Caco-2 (cell line): ENCODE data around the gene APEH. TPM values are rescaled to one million over a fixed set of nuclear protein-coding genes. Genes with fewer than 3 reads are reported as not detected.

Experiments used
- BruUV-seq: library from RNA; stranded (reverse); fragments of 400-500 nt; replicated peaks from 2 replicates; lab custom pipeline; 2021; lab: Mats Ljungman, UMichigan
- CTCF ChIA-PET: fragments of 300-600 bp; sonication (Branson Sonifier 250); formaldehyde crosslinking; loops from one replicate; lab custom pipeline; 2022; ENCODE audit warnings: antibody characterized with exemption; lab: Charles Lee
- POLR2A ChIA-PET: fragments of 300-600 bp; sonication (Branson Sonifier 250); formaldehyde crosslinking; loops from one replicate; lab custom pipeline; 2022; ENCODE audit warnings: antibody characterized with exemption; lab: Charles Lee
- DNase-seq, 2 experiments: peaks; one replicate each; pipeline versions ENCODE4 v3.0.0 to v3.0.0-alpha.2; 2020 to 2022
- H3K27me3 ChIP-seq: replicated peaks from 2 replicates; pipeline ENCODE4 v1.6.0; 2011; ENCODE audit warnings: low read length; ENCODE audit not compliant: control insufficient read depth, insufficient read depth
- H3K36me3 ChIP-seq: 2 replicates; pipeline ENCODE4 v1.5.1; 2011; ENCODE audit warnings: low read length; ENCODE audit not compliant: control insufficient read depth, insufficient read depth
- H3K4me1 ChIP-seq: fragments of 250-450 bp; sonication (Bioruptor Pico); 2 replicates; pipeline ENCODE4 v1.5.1; 2020; ENCODE audit warnings: mild to moderate bottlenecking
- H3K4me3 ChIP-seq: 2 replicates; pipeline ENCODE4 v1.5.1; 2011; ENCODE audit warnings: low read depth, mild to moderate bottlenecking, control low read depth, low read length
- H3K9me3 ChIP-seq: fragments of 250-450 bp; sonication (Bioruptor Pico); 2 replicates; pipeline ENCODE4 v1.5.1; 2020; ENCODE audit warnings: mild to moderate bottlenecking, moderate library complexity
- H3K27ac Mint-ChIP-seq: one replicate; pipeline ENCODE4 v1.8.0; 2022; ENCODE audit warnings: mixed read lengths; ENCODE audit not compliant: unreplicated experiment
- H3K27me3 Mint-ChIP-seq: one replicate; pipeline ENCODE4 v1.8.0; 2022; ENCODE audit warnings: mixed read lengths; ENCODE audit not compliant: insufficient read depth, unreplicated experiment
- H3K36me3 Mint-ChIP-seq: one replicate; pipeline ENCODE4 v1.8.0; 2022; ENCODE audit warnings: mild to moderate bottlenecking, mixed read lengths; ENCODE audit not compliant: insufficient read depth, unreplicated experiment
- H3K4me1 Mint-ChIP-seq: one replicate; pipeline ENCODE4 v1.8.0; 2022; ENCODE audit warnings: low read depth, mixed read lengths; ENCODE audit not compliant: unreplicated experiment
- H3K4me3 Mint-ChIP-seq: one replicate; pipeline ENCODE4 v1.8.0; 2022; ENCODE audit warnings: mild to moderate bottlenecking, moderate library complexity, mixed read lengths; ENCODE audit not compliant: unreplicated experiment
- H3K9me3 Mint-ChIP-seq: one replicate; pipeline ENCODE4 v1.8.0; 2022; ENCODE audit warnings: mixed read lengths; ENCODE audit not compliant: unreplicated experiment
- intact Hi-C: fragments of 100-400 bp; cut with micrococcal nuclease; formaldehyde crosslinking; loops from one replicate; pipeline ENCODE4 v1.10.0; 2022; ENCODE audit not compliant: unreplicated experiment
- total RNA-seq: library from RNA; stranded (reverse); gene quantifications from 2 replicates; pipeline ENCODE4 v1.2.3, GENCODE V29; 2022
- TF ChIP-seq, protein P1 (sequence below), 2 experiments: fragments of 200-600 bp in 1 of 2; IDR thresholded peaks; 1 replicate in 1 of 2; 2 replicates in 1 of 2; pipeline versions ENCODE4 v1.5.1 to v1.8.0; 2011 to 2022; ENCODE audit warnings: antibody characterized with exemption in 1 of 2, control low read depth in 1 of 2, inconsistent platforms in 1 of 2, low read depth in 1 of 2, low read length in 1 of 2, mild to moderate bottlenecking in 1 of 2, moderate library complexity in 1 of 2; ENCODE audit not compliant: insufficient read depth in 1 of 2, severe bottlenecking in 1 of 2, unreplicated experiment in 1 of 2

The APEH gene
- total RNA-seq, 1 experiment from 2014 or later: 236 TPM

DNA sequence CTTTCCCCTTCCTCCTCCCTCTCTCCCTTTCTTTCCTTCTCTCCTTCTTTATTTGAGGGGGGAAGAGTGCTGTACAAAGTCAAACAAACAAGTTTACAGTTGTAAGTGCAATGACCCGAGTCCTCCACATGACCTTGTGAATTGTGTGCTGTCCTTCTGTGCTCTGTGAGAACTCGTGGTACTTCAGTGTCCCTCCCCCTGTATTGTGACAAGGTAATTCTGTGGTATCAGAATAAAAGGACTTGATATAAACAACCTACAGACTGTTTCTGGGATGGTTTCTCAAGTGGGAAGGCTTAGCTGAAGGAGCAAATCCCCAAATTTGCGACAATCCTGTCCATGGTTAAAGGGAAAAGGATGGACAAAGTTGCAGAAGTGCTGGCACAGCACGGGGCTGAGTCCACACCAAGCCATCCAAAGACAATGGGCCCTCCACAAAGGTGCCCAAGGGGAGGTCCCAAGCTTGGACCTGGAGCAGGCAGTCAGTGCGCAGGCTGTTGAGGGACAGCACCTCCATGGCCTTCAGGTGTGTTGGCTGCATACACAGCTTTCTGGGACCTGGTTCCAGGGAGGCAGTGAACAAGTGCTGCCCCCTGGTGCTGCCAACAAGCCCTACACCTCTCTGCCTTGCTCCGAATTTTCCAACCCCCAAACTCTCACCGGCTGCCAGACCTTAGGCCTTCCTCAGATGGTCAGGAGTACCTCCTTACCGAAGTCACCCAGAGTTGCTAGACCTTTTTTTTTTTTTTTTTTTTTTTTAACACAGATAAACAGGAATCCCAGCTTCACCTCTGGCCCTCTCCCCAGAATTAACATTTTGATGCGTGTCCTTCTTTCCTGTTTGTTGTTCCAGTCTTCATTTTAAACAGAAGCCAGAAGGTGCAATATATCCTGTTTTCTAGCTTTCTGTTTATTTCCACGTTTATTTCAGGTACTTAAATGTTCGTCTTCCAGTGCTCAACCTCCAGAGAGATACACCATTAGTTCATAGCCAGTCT, 2.6 kb upstream of the APEH start:
- no peak overlapping the region for H3K27ac Mint-ChIP-seq
- DNase-seq: peak; percentile 77 to 85
- POLR2A ChIA-PET: interaction anchor here (0.5 to 1.2 kb wide), 2 partner anchors 132 to 331 kb away, joined by 3 to 10 read pairs; no protein-coding TSS in a partner anchor
- peaks cover 37% of the 10 kb centered on the region for H3K36me3 Mint-ChIP-seq
- H3K4me3 Mint-ChIP-seq: no peak overlapping the region
- TF ChIP-seq, protein P1, sequence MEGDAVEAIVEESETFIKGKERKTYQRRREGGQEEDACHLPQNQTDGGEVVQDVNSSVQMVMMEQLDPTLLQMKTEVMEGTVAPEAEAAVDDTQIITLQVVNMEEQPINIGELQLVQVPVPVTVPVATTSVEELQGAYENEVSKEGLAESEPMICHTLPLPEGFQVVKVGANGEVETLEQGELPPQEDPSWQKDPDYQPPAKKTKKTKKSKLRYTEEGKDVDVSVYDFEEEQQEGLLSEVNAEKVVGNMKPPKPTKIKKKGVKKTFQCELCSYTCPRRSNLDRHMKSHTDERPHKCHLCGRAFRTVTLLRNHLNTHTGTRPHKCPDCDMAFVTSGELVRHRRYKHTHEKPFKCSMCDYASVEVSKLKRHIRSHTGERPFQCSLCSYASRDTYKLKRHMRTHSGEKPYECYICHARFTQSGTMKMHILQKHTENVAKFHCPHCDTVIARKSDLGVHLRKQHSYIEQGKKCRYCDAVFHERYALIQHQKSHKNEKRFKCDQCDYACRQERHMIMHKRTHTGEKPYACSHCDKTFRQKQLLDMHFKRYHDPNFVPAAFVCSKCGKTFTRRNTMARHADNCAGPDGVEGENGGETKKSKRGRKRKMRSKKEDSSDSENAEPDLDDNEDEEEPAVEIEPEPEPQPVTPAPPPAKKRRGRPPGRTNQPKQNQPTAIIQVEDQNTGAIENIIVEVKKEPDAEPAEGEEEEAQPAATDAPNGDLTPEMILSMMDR (IDR thresholded peaks at IDR 0.05; ENCODE audit: insufficient read depth in 1 of 2, low read depth in 1 of 2, low read length in 1 of 2, severe bottlenecking in 1 of 2, unreplicated experiment in 1 of 2): peak; percentile 74 to 89
- CTCF ChIA-PET: interaction anchor here (0.6 to 1.7 kb wide), 11 partner anchors 15 to 365 kb away, joined by 3 to 73 read pairs (median 7); partner anchors contain the start of genes BSN, INKA1 and USP4
- intact Hi-C loops: loop anchor here (1.0 to 5.0 kb wide), 3 partner anchors 84 to 217 kb away; no protein-coding TSS in a partner anchor
- BruUV-seq: no TSS peak
- peaks cover 23% of the 10 kb centered on the region for H3K4me1 Mint-ChIP-seq
- H3K9me3 Mint-ChIP-seq: no peaks in the 10 kb centered on the region
- peaks cover 23% of the 10 kb centered on the region for H3K4me1 ChIP-seq
- no peaks in the 10 kb centered on the region for H3K9me3 ChIP-seq
- peaks cover 3% of the 10 kb centered on the region for H3K36me3 ChIP-seq
- H3K27me3 Mint-ChIP-seq: no peaks in the 10 kb centered on the region
- H3K27me3 ChIP-seq: no peaks in the 10 kb centered on the region
- H3K4me3 ChIP-seq: no peak overlapping the region

- TF ChIP-seq, protein P1 (IDR thresholded peaks at IDR 0.05; ENCODE audit: insufficient read depth in 1 of 2, low read depth in 1 of 2, low read length in 1 of 2, severe bottlenecking in 1 of 2, unreplicated experiment in 1 of 2): no peak
- H3K4me1 Mint-ChIP-seq: peaks cover 18% of the 10 kb centered on the region
- peak overlapping the region; percentile 96 for H3K27ac Mint-ChIP-seq
- Histone ChIP-seq H3K4me1 (peaks cover 14% of the 10 kb centered on the region), H3K27me3 (no peaks in the 10 kb centered on the region), H3K36me3 (peaks cover 4% of the 10 kb centered on the region), H3K9me3 (no peaks in the 10 kb centered on the region), H3K4me3 (peak overlapping the region; percentile 75)
- POLR2A ChIA-PET: interaction anchor here (0.8 to 1.1 kb wide), 2 partner anchors 133 to 257 kb away, joined by 4 to 14 read pairs; no protein-coding TSS in a partner anchor
- CTCF ChIA-PET: interaction anchor here (0.6 to 1.4 kb wide), 4 partner anchors 9 to 219 kb away, joined by 3 to 25 read pairs (median 6); no protein-coding TSS in a partner anchor
- no peaks in the 10 kb centered on the region for H3K9me3 Mint-ChIP-seq
- no peaks in the 10 kb centered on the region for H3K27me3 Mint-ChIP-seq
- peaks cover 47% of the 10 kb centered on the region for H3K36me3 Mint-ChIP-seq
- peak overlapping the region; percentile 93 for H3K4me3 Mint-ChIP-seq
- BruUV-seq: TSS peak; percentile 73
- peak; percentile 51 to 59 for DNase-seq
- intact Hi-C loops: loop anchor here (1.0 to 5.0 kb wide), 2 partner anchors 86 to 212 kb away; no protein-coding TSS in a partner anchor
These were observed 933 bp upstream of the APEH start for GRCh38 chr3:49673121-49673714.
